A673 (cell line): ENCODE measurements around the gene TRAPPC6A. TPM values are rescaled to one million over a fixed set of nuclear protein-coding genes. Genes with fewer than 3 reads are reported as not detected.

ENCODE experiments used
- BruUV-seq: library from RNA; stranded (reverse); fragments of 400-500 nt; replicated peaks from 2 replicates; lab custom pipeline; 2021; lab: Mats Ljungman, UMichigan
- CTCF ChIA-PET: fragments of 300-600 bp; sonication (Branson Sonifier 250); formaldehyde crosslinking; loops from one replicate; lab custom pipeline; 2022; ENCODE audit warnings: antibody characterized with exemption; lab: Charles Lee
- POLR2A ChIA-PET: fragments of 300-600 bp; sonication (Branson Sonifier 250); formaldehyde crosslinking; loops from one replicate; lab custom pipeline; 2022; ENCODE audit warnings: antibody characterized with exemption; ENCODE audit not compliant: low non-redundant PET; lab: Charles Lee
- DNase-seq: peaks from one replicate; pipeline ENCODE4 v3.0.0-alpha.2; 2015; ENCODE audit warnings: low spot score
- H3K27ac ChIP-seq: fragments of 200-600 bp; sonication (generic); 2 replicates; pipeline ENCODE4 v1.5.1; 2016; ENCODE audit warnings: mixed run types, low read depth, mild to moderate bottlenecking, mixed read lengths, antibody characterized with exemption, low read length; ENCODE audit not compliant: poor library complexity, severe bottlenecking
- H3K27me3 ChIP-seq: fragments of 200-600 bp; sonication (generic); replicated peaks from 2 replicates; pipeline ENCODE4 v1.6.1; 2017; ENCODE audit warnings: mixed run types, low read depth, mild to moderate bottlenecking, mixed read lengths, antibody characterized with exemption, low read length; ENCODE audit not compliant: insufficient read depth, poor library complexity
- H3K36me3 ChIP-seq: fragments of 200-600 bp; sonication (generic); 2 replicates; pipeline ENCODE4 v1.6.1; 2016; ENCODE audit warnings: mixed run types, mild to moderate bottlenecking, mixed read lengths, antibody characterized with exemption, low read length; ENCODE audit not compliant: insufficient read depth, poor library complexity, severe bottlenecking
- H3K4me1 ChIP-seq: fragments of 200-600 bp; sonication (generic); 2 replicates; pipeline ENCODE4 v1.6.1; 2017; ENCODE audit warnings: mixed run types, mild to moderate bottlenecking, mixed read lengths, antibody characterized with exemption, low read length; ENCODE audit not compliant: insufficient read depth, poor library complexity, severe bottlenecking
- H3K4me3 ChIP-seq: fragments of 200-600 bp; sonication (generic); 2 replicates; pipeline ENCODE4 v1.5.1; 2016; ENCODE audit warnings: low read depth, mixed run types, mild to moderate bottlenecking, mixed read lengths, low read length; ENCODE audit not compliant: poor library complexity, severe bottlenecking
- H3K9me3 ChIP-seq: fragments of 200-600 bp; sonication (generic); 2 replicates; pipeline ENCODE4 v1.6.1; 2016; ENCODE audit warnings: mixed run types, low read depth, mild to moderate bottlenecking, mixed read lengths, antibody characterized with exemption, low read length; ENCODE audit not compliant: poor library complexity, severe bottlenecking
- EZH2 ChIP-seq: fragments of 200-600 bp; sonication (generic); IDR thresholded peaks from 2 replicates; pipeline ENCODE4 v1.6.1; 2017; ENCODE audit warnings: borderline replicate concordance, low read depth, mild to moderate bottlenecking, mixed read lengths, antibody characterized with exemption, low read length; ENCODE audit not compliant: poor library complexity, severe bottlenecking
- intact Hi-C: fragments of 100-400 bp; cut with micrococcal nuclease; formaldehyde crosslinking; loops from one replicate; pipeline ENCODE4 v1.10.0; 2022; ENCODE audit not compliant: unreplicated experiment
- total RNA-seq: library from RNA; stranded (reverse); gene quantifications from 2 replicates; pipeline ENCODE4 v1.2.3, GENCODE V29; 2021
- TF ChIP-seq, protein P1 (sequence below): fragments of 300-800, 200-600 bp; sonication (generic); conservative IDR thresholded peaks from 2 replicates; pipeline ENCODE4 v1.5.1; 2017; ENCODE audit warnings: low read depth, mild to moderate bottlenecking, antibody characterized with exemption, low read length, moderate library complexity, mixed read lengths

Gene TRAPPC6A
- total RNA-seq, 1 experiment from 2014 or later = 5.8 TPM

DNA sequence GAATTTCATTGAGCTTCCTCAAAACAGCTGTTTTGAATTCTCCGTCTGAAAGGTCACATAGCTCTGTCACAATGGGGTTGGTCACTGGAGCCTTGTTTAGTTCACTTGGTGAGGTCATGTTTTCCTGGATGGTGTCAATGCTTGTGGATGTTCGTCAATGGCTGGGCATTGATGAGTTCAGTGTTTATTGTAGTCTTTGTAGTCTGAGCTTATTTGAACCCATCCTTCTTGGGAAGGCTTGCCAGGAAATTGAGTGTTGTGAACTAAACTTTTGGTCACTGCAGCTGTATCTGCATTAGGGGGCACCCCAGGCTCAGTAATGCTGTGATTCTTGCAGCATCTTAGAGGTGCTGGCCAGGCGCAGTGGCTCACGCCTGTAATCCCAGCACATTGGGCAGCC is 22.5 kb upstream of the TRAPPC6A start:
- ChIA-PET CTCF (no interaction called here), POLR2A (no interaction called here)
- intact Hi-C loops = no loop called here
- TF ChIP-seq, protein P1, sequence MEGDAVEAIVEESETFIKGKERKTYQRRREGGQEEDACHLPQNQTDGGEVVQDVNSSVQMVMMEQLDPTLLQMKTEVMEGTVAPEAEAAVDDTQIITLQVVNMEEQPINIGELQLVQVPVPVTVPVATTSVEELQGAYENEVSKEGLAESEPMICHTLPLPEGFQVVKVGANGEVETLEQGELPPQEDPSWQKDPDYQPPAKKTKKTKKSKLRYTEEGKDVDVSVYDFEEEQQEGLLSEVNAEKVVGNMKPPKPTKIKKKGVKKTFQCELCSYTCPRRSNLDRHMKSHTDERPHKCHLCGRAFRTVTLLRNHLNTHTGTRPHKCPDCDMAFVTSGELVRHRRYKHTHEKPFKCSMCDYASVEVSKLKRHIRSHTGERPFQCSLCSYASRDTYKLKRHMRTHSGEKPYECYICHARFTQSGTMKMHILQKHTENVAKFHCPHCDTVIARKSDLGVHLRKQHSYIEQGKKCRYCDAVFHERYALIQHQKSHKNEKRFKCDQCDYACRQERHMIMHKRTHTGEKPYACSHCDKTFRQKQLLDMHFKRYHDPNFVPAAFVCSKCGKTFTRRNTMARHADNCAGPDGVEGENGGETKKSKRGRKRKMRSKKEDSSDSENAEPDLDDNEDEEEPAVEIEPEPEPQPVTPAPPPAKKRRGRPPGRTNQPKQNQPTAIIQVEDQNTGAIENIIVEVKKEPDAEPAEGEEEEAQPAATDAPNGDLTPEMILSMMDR = no peak
- Histone ChIP-seq H3K27ac (no peak overlapping the region), H3K4me3 (no peak overlapping the region), H3K36me3 (no peaks in the 10 kb centered on the region), H3K27me3 (no peaks in the 10 kb centered on the region), H3K9me3 (no peaks in the 10 kb centered on the region), H3K4me1 (no peaks in the 10 kb centered on the region)
- no TSS peak for BruUV-seq
- DNase-seq = no peak

DNA sequence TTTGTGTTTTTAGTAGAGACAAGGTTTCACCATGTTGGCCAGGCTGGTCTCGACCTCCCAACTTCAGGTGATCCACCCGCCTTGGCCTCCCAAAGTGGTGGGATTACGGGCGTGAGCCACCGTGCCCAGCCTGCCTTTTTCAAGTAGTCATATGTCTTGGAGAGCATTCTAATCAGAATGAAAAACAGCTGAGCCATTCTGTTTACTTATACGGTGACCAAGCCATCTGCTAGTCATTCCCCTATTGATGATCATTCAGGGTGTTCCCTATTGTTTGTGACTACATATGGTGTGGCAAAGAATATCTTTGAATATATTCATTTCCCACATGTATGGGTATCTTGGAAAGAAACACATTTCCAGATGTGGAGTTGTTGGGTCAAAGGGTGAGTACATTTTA is 17.7 kb upstream of the TRAPPC6A start:
- Histone ChIP-seq H3K4me3 (no peak overlapping the region), H3K4me1 (no peaks in the 10 kb centered on the region), H3K27ac (no peak overlapping the region), H3K9me3 (no peaks in the 10 kb centered on the region), H3K27me3 (no peaks in the 10 kb centered on the region), H3K36me3 (no peaks in the 10 kb centered on the region)
- BruUV-seq = no TSS peak
- TF ChIP-seq, protein P1 = no peak
- TF ChIP-seq EZH2 = no peak
- ChIA-PET CTCF (no interaction called here), POLR2A (no interaction called here)
- intact Hi-C loops = no loop called here
- no peak for DNase-seq

DNA sequence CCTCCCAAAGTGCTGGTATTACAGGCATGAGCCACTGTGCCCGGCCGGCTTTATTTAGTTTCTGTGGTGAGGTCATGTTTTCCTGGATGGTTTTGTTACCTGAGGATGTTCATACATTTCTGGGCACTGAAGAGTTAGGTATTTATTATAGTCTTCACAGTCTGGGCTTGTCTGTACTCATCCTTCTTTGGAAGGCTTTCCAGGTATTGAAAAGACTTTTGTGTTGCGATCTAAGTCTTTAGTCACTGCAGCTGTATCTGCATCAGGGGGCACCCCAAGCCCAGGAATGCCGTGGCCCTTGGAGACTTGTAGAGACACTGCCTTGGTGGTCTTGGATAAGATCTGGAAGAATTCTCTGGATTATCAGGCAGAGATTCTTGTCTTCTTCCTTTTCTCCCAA is 13.3 kb upstream of the TRAPPC6A start:
- Histone ChIP-seq H3K36me3 (no peaks in the 10 kb centered on the region), H3K27me3 (no peaks in the 10 kb centered on the region), H3K27ac (no peak overlapping the region), H3K4me1 (no peaks in the 10 kb centered on the region), H3K4me3 (no peak overlapping the region), H3K9me3 (no peaks in the 10 kb centered on the region)
- no TSS peak for BruUV-seq
- DNase-seq = no peak
- intact Hi-C loops = no loop called here
- ChIA-PET CTCF (no interaction called here), POLR2A (no interaction called here)
- TF ChIP-seq, protein P1 = no peak
- TF ChIP-seq EZH2 = no peak
